ENCODE results near the gene TPX2.
"Not testable (repeated sequence)": the region's sequence is repeated elsewhere in the genome, so short reads cannot be mapped to it uniquely, and the experiment has no call there.

TPX2 gene

GRCh38 chr20:31723319-31724078 lies 15.6 kb upstream of the TPX2 start:
- H3K4me3 ChIP-seq (ENCODE audit: low read depth in 1 of 2, low read length in 2 of 2): peak overlapping the region; percentile 74 to 87
- no peaks in the 10 kb centered on the region for H3K27me3 ChIP-seq (ENCODE audit: low read depth, low read length)
- peak overlapping the region; percentile 99 for H3K27ac ChIP-seq (ENCODE audit: low read length)
- H3K4me1 ChIP-seq (ENCODE audit: control insufficient read depth in 1 of 2, insufficient read depth in 2 of 2, low read length in 2 of 2): peaks cover 28 to 33% of the 10 kb centered on the region in 2 donors
- H3K36me3 ChIP-seq (ENCODE audit: control insufficient read depth in 1 of 2, insufficient read depth in 2 of 2, low read length in 2 of 2): peaks cover 6 to 17% of the 10 kb centered on the region in 2 donors
- no peaks in the 10 kb centered on the region for H3K9me3 ChIP-seq (ENCODE audit: control insufficient read depth in 1 of 2, low read length in 2 of 2)

- Histone ChIP-seq H3K27ac (ENCODE audit: low read length) (no peak overlapping the region), H3K27me3 (ENCODE audit: low read depth, low read length) (no peaks in the 10 kb centered on the region), H3K4me1 (ENCODE audit: control insufficient read depth in 1 of 2, insufficient read depth in 2 of 2, low read length in 2 of 2) (no peaks in the 10 kb centered on the region), H3K4me3 (ENCODE audit: low read depth in 1 of 2, low read length in 2 of 2) (no peak overlapping the region), H3K36me3 (ENCODE audit: control insufficient read depth in 1 of 2, insufficient read depth in 2 of 2, low read length in 2 of 2) (no peaks in the 10 kb centered on the region), H3K9me3 (ENCODE audit: control insufficient read depth in 1 of 2, low read length in 2 of 2) (no peaks in the 10 kb centered on the region)
Measured at GRCh38 chr20:31731321-31731717, 7.8 kb upstream of the TPX2 start.

- Histone ChIP-seq H3K27ac (ENCODE audit: low read length) (peak overlapping the region; percentile 70), H3K4me3 (ENCODE audit: low read depth in 1 of 2, low read length in 2 of 2) (peak overlapping the region; percentile 82 to 96), H3K4me1 (ENCODE audit: control insufficient read depth in 1 of 2, insufficient read depth in 2 of 2, low read length in 2 of 2) (peaks cover 0 to 5% of the 10 kb centered on the region in 2 donors), H3K36me3 (ENCODE audit: control insufficient read depth in 1 of 2, insufficient read depth in 2 of 2, low read length in 2 of 2) (no peaks in the 10 kb centered on the region), H3K9me3 (ENCODE audit: control insufficient read depth in 1 of 2, low read length in 2 of 2) (no peaks in the 10 kb centered on the region), H3K27me3 (ENCODE audit: low read depth, low read length) (no peaks in the 10 kb centered on the region)
Measured at GRCh38 chr20:31739550-31739977, 474 bp downstream of the TPX2 start.

- Histone ChIP-seq H3K4me3 (ENCODE audit: low read depth in 1 of 2, low read length in 2 of 2) (peak overlapping the region in 1 of 2 donors; percentile 82), H3K9me3 (ENCODE audit: control insufficient read depth in 1 of 2, low read length in 2 of 2) (no peaks in the 10 kb centered on the region), H3K27ac (ENCODE audit: low read length) (no peak overlapping the region), H3K36me3 (ENCODE audit: control insufficient read depth in 1 of 2, insufficient read depth in 2 of 2, low read length in 2 of 2) (no peaks in the 10 kb centered on the region), H3K4me1 (ENCODE audit: control insufficient read depth in 1 of 2, insufficient read depth in 2 of 2, low read length in 2 of 2) (peaks cover 0 to 5% of the 10 kb centered on the region in 2 donors), H3K27me3 (ENCODE audit: low read depth, low read length) (no peaks in the 10 kb centered on the region)
Measured at GRCh38 chr20:31740208-31740607, 1.1 kb downstream of the TPX2 start.

GRCh38 chr20:31740656-31741323 lies 1.7 kb downstream of the TPX2 start:
- Histone ChIP-seq H3K4me3 (ENCODE audit: low read depth in 1 of 2, low read length in 2 of 2) (no peak overlapping the region), H3K27ac (ENCODE audit: low read length) (no peak overlapping the region), H3K9me3 (ENCODE audit: control insufficient read depth in 1 of 2, low read length in 2 of 2) (no peaks in the 10 kb centered on the region), H3K27me3 (ENCODE audit: low read depth, low read length) (no peaks in the 10 kb centered on the region), H3K36me3 (ENCODE audit: control insufficient read depth in 1 of 2, insufficient read depth in 2 of 2, low read length in 2 of 2) (no peaks in the 10 kb centered on the region), H3K4me1 (ENCODE audit: control insufficient read depth in 1 of 2, insufficient read depth in 2 of 2, low read length in 2 of 2) (peaks cover 0 to 5% of the 10 kb centered on the region in 2 donors)

GRCh38 chr20:31746068-31746878 lies 7.2 kb downstream of the TPX2 start:
- H3K4me1 ChIP-seq (ENCODE audit: control insufficient read depth in 1 of 2, insufficient read depth in 2 of 2, low read length in 2 of 2): no peaks in the 10 kb centered on the region
- H3K27me3 ChIP-seq (ENCODE audit: low read depth, low read length): no peaks in the 10 kb centered on the region
- no peaks in the 10 kb centered on the region for H3K9me3 ChIP-seq (ENCODE audit: control insufficient read depth in 1 of 2, low read length in 2 of 2)
- H3K27ac ChIP-seq (ENCODE audit: low read length): no peak overlapping the region
- H3K36me3 ChIP-seq (ENCODE audit: control insufficient read depth in 1 of 2, insufficient read depth in 2 of 2, low read length in 2 of 2): no peaks in the 10 kb centered on the region
- no peak overlapping the region for H3K4me3 ChIP-seq (ENCODE audit: low read depth in 1 of 2, low read length in 2 of 2)

GRCh38 chr20:31747028-31747427 lies 7.9 kb downstream of the TPX2 start:
- not testable (repeated sequence) for H3K4me3 ChIP-seq (ENCODE audit: low read depth in 1 of 2, low read length in 2 of 2); H3K27me3 ChIP-seq (ENCODE audit: low read depth, low read length); H3K4me1 ChIP-seq (ENCODE audit: control insufficient read depth in 1 of 2, insufficient read depth in 2 of 2, low read length in 2 of 2); H3K27ac ChIP-seq (ENCODE audit: low read length); H3K9me3 ChIP-seq (ENCODE audit: control insufficient read depth in 1 of 2, low read length in 2 of 2); H3K36me3 ChIP-seq (ENCODE audit: control insufficient read depth in 1 of 2, insufficient read depth in 2 of 2, low read length in 2 of 2)

GRCh38 chr20:31747640-31748039 lies 8.6 kb downstream of the TPX2 start:
- no peak overlapping the region for H3K27ac ChIP-seq (ENCODE audit: low read length)
- no peak overlapping the region for H3K4me3 ChIP-seq (ENCODE audit: low read depth in 1 of 2, low read length in 2 of 2)
- H3K36me3 ChIP-seq (ENCODE audit: control insufficient read depth in 1 of 2, insufficient read depth in 2 of 2, low read length in 2 of 2): no peaks in the 10 kb centered on the region
- H3K4me1 ChIP-seq (ENCODE audit: control insufficient read depth in 1 of 2, insufficient read depth in 2 of 2, low read length in 2 of 2): no peaks in the 10 kb centered on the region
- H3K9me3 ChIP-seq (ENCODE audit: control insufficient read depth in 1 of 2, low read length in 2 of 2): no peaks in the 10 kb centered on the region
- no peaks in the 10 kb centered on the region for H3K27me3 ChIP-seq (ENCODE audit: low read depth, low read length)

- Histone ChIP-seq H3K27me3 (ENCODE audit: low read depth, low read length) (no peaks in the 10 kb centered on the region), H3K27ac (ENCODE audit: low read length) (no peak overlapping the region), H3K4me3 (ENCODE audit: low read depth in 1 of 2, low read length in 2 of 2) (no peak overlapping the region), H3K4me1 (ENCODE audit: control insufficient read depth in 1 of 2, insufficient read depth in 2 of 2, low read length in 2 of 2) (no peaks in the 10 kb centered on the region), H3K36me3 (ENCODE audit: control insufficient read depth in 1 of 2, insufficient read depth in 2 of 2, low read length in 2 of 2) (no peaks in the 10 kb centered on the region), H3K9me3 (ENCODE audit: control insufficient read depth in 1 of 2, low read length in 2 of 2) (no peaks in the 10 kb centered on the region)
Measured at GRCh38 chr20:31749223-31749622, 10.1 kb downstream of the TPX2 start.

- H3K4me1 ChIP-seq (ENCODE audit: control insufficient read depth in 1 of 2, insufficient read depth in 2 of 2, low read length in 2 of 2): no peaks in the 10 kb centered on the region
- H3K9me3 ChIP-seq (ENCODE audit: control insufficient read depth in 1 of 2, low read length in 2 of 2): no peaks in the 10 kb centered on the region
- no peaks in the 10 kb centered on the region for H3K27me3 ChIP-seq (ENCODE audit: low read depth, low read length)
- H3K27ac ChIP-seq (ENCODE audit: low read length): no peak overlapping the region
- H3K36me3 ChIP-seq (ENCODE audit: control insufficient read depth in 1 of 2, insufficient read depth in 2 of 2, low read length in 2 of 2): no peaks in the 10 kb centered on the region
- no peak overlapping the region for H3K4me3 ChIP-seq (ENCODE audit: low read depth in 1 of 2, low read length in 2 of 2)
Measured at GRCh38 chr20:31751126-31751525, 12.0 kb downstream of the TPX2 start.

- Histone ChIP-seq H3K27ac (ENCODE audit: low read length) (no peak overlapping the region), H3K4me3 (ENCODE audit: low read depth in 1 of 2, low read length in 2 of 2) (no peak overlapping the region), H3K9me3 (ENCODE audit: control insufficient read depth in 1 of 2, low read length in 2 of 2) (no peaks in the 10 kb centered on the region), H3K36me3 (ENCODE audit: control insufficient read depth in 1 of 2, insufficient read depth in 2 of 2, low read length in 2 of 2) (no peaks in the 10 kb centered on the region), H3K4me1 (ENCODE audit: control insufficient read depth in 1 of 2, insufficient read depth in 2 of 2, low read length in 2 of 2) (no peaks in the 10 kb centered on the region), H3K27me3 (ENCODE audit: low read depth, low read length) (no peaks in the 10 kb centered on the region)
Measured at GRCh38 chr20:31757254-31757653, 18.2 kb downstream of the TPX2 start.

Data from muscle layer of duodenum (tissue), 2 donors.